ENCODE data around the gene RPL15.
"Not testable (repeated sequence)": the region's sequence is repeated elsewhere in the genome, so short reads cannot be mapped to it uniquely, and the experiment has no call there.

The RPL15 gene

DNA sequence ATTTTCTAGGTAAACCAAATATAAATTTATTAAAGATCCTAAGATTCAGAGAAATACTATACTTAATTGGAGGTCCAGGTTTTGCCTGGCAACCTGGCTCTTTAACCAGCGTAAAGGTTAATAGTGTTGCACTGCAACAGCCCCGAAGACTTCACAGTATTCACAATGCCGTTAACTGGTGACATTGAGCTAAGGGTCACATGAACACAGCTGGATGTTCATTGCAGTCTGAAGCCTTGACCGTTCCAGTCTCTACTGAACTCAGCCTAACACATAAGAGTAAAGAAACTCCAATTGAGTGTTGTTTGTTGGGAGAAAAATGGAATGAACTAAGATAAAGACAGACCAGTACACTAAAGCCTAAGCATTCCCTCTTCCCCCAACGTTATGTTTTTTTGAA, 27.0 kb upstream of the RPL15 start:
- no peak for DNase-seq

- no peak for DNase-seq
Measured at GRCh38 chr3:23894254-23895061, 22.5 kb upstream of the RPL15 start.

GRCh38 chr3:23895181-23895580, 21.8 kb upstream of the RPL15 start:
- no peak for DNase-seq

DNA sequence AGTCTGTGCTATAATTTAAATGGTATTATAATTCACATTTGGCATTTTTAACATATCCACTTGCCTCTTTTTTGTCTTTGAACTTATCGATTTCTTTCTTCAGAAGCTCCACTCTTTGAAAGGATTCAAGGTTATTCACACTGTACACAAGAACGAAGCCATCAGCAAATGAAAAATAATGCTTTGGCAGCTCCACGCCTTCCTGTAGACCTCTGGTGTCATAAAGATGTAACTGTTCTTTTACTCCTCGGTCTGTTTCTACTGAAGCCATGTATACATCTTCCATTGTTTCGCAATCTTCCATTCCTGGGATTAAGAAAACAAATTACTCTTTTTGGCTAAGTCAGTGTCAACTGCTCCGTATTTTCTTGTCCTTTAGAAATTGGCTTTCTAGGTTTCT, 16.2 kb upstream of the RPL15 start:
- no peak for DNase-seq

DNA sequence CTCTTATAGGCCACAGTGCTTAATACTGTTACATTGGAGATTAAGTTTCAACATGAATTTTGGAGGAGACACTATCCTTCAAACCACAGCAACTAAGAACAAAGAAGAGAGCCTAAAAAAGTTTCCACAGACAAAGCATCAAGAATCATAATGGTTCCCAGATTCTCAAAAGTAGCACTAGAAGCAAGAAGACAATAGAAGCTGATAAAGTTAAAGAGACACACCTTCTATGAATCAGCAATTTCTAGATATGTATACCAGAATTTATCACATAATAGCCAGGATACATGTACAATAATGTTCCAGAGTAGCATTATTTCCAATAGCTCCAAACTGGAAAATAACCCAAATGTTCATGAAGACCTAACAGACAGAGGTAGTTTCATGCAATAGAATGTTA, 12.4 kb upstream of the RPL15 start:
- DNase-seq: no peak

- DNase-seq: no peak
Measured at GRCh38 chr3:23909341-23909740, 7.6 kb upstream of the RPL15 start.

DNA sequence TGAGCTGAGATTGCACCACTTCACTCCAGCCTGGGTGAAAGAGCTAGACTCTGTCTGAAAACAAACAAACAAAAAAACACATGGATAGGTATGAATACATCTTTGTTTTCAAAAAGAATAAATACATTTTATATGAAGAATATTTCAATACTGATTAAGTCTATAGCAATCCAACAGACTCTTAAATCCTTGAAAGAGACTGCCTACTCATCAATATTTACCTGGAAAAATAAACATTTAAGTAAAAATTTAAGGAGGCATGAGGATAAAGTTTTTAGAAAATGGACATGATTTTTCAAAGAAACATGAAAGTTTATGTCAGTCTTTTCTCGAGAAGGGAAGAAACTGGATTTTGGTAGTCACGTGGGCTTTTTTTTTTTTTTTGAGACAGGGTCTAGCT, 5.5 kb upstream of the RPL15 start:
- no peak for DNase-seq

DNA sequence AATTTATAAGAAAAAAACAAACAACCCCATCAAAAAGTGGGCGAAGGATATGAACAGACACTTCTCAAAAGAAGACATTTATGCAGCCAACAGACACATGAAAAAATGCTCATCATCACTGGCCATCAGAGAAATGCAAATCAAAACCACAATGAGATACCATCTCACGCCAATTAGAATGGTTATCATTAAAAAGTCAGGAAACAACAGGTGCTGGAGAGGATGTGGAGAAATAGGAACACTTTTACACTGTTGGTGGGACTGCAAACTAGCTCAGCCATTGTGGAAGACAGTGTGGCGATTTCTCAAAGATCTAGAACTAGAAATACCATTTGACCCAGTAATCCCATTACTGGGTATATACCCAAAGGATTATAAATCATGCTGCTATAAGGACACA, 4.6 kb upstream of the RPL15 start:
- DNase-seq: not testable (repeated sequence)

GRCh38 chr3:23913182-23913581, 3.8 kb upstream of the RPL15 start:
- DNase-seq: no peak

- DNase-seq: no peak
Measured at GRCh38 chr3:23913873-23914743, 2.8 kb upstream of the RPL15 start.

GRCh38 chr3:23915537-23916108, 1.3 kb upstream of the RPL15 start:
- no peak for DNase-seq

GRCh38 chr3:23916152-23916885, 613 bp upstream of the RPL15 start:
- DNase-seq: no peak

GRCh38 chr3:23917679-23918303, 859 bp downstream of the RPL15 start:
- DNase-seq: not testable (repeated sequence)

- DNase-seq: not testable (repeated sequence)
Measured at GRCh38 chr3:23918331-23918730, 1.4 kb downstream of the RPL15 start.

- DNase-seq: no peak
Measured at GRCh38 chr3:23919628-23920027, 2.7 kb downstream of the RPL15 start.

- no peak for DNase-seq
Measured at GRCh38 chr3:23920151-23920655, 3.3 kb downstream of the RPL15 start.

DNA sequence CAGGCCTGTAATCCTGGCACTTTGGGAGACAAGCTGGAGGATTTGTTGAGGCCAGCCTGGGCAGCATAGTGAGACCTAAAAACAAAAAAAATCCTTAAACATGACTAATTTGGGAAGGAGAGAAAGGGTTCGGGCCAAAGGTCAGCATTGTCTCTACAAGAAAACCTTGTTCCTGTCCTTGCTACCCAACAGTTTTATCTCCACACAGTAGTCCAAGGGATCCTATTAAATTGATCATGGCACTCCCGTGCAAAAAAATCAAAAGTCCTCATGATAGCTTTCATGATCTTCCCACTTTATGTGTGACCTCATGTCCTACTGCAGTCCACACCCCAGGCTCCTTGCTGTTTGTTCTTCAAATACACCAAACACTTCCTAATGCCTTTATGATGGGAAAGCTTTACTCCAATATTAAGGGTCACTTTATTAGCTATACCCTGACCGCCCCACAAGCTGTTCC, 4.2 kb downstream of the RPL15 start:
- no peak for DNase-seq

DNA sequence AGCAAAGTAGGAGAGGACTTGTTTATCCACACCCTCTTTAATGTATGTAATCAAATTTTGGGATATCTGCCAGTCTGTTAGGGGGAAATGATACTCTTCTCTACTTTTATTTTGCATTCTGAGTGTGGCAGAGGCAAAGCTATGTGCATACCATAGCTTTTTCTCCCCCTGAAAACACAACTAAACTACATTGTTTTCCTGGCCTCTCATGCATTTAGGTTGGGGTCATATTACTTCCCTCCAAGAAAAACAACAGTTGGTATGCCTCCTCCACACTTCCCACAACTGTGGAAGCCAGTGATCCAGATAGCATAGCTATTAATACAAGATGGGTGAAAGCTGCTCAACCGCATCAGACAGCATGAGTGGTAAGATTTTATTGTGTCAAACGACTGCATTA, 6.9 kb downstream of the RPL15 start:
- no peak for DNase-seq

DNA sequence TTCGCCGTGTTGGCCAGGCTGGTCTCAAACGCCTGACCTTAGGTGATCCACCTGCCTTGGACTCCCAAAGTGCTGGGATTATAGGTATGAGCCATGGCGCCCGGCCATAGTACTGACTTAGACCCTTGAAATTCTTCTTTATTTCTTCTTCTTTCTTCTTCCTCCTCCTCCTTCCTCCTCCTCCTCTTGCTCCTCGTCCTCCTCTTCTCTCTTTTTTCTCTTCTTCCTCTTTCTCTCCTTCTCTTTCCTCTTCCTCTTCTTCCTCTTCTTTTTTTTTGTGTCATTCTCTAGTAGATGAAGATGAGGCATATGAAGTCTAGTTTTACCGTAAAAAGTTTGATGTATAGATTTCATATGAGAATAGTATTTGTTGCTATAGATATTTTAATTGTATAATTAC, 9.3 kb downstream of the RPL15 start:
- DNase-seq: no peak

DNA sequence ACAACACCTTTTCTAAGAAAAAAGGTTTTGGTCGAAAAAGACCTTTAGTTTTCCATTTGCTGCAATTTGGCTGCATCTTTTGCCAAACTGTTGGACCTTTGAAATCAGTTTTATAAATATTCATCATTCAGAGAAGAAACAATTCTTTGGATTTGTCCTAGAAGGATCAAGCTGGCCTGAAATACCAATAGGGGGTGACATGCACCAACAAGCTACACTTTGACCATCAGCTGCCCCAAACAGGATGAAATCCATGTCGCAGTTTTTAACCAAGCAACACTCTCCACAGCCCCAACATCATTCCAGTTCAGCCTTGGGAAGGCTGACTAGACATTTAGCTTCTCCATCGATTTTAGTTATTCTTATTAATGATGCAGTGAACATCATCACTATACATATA, 9.8 kb downstream of the RPL15 start:
- DNase-seq: no peak

DNA sequence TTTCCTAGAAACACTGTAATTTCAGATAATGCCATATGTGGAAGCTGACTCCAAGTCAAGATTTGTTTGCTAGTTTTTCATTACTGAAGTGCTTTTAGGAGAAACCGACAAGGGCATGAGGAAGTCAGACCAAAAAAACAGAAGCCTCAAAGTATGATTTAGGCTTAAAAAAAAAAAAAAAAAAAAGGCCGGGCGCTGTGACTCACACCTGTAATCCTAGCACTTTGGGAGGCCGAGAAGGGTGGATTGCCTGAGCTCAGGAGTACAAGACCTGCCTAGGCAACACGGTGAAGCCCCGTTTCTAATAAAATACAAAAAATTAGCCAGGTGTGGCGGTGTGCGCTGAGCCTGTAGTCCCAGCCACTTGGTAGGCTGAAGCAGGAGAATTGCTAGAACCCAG, 11.6 kb downstream of the RPL15 start:
- DNase-seq: no peak

- DNase-seq: no peak
Measured at GRCh38 chr3:23931597-23931996, 14.7 kb downstream of the RPL15 start.

Measured in NCI-H1105 (cell line).